Mucosa of rectum (tissue), 2 donors: Measurements from ENCODE around the gene TTC34.

ENCODE experiments used
- H3K27ac ChIP-seq, 2 donors: one replicate each; pipeline ENCODE4 v1.7.0; 2013; ENCODE audit warnings: inconsistent platforms in 2 of 2, low read depth in 2 of 2, low read length in 2 of 2
- H3K27me3 ChIP-seq, 2 donors: one replicate each; pipeline ENCODE4 v1.7.0; 2013; ENCODE audit warnings: low read length in 2 of 2; ENCODE audit not compliant: control insufficient read depth in 2 of 2, insufficient read depth in 2 of 2
- H3K36me3 ChIP-seq, 2 donors: one replicate each; pipeline ENCODE4 v1.7.0; 2013; ENCODE audit warnings: low read length in 2 of 2; ENCODE audit not compliant: control insufficient read depth in 2 of 2, insufficient read depth in 2 of 2
- H3K4me1 ChIP-seq, 2 donors: one replicate each; pipeline ENCODE4 v1.7.0; 2013; ENCODE audit warnings: low read length in 2 of 2, mild to moderate bottlenecking in 1 of 2; ENCODE audit not compliant: control insufficient read depth in 2 of 2, insufficient read depth in 2 of 2
- H3K4me3 ChIP-seq, 2 donors: one replicate each; pipeline ENCODE4 v1.7.0; 2013; ENCODE audit warnings: low read length in 2 of 2
- H3K9ac ChIP-seq, 2 donors: one replicate each; pipeline ENCODE4 v1.7.0; 2013; ENCODE audit warnings: low read length in 2 of 2, low read depth in 1 of 2, mild to moderate bottlenecking in 1 of 2
- H3K9me3 ChIP-seq, 2 donors: one replicate each; pipeline ENCODE4 v1.7.0; 2013; ENCODE audit warnings: low read length in 2 of 2; ENCODE audit not compliant: control insufficient read depth in 2 of 2
- donor health status: healthy.
- donor health status: Normal muscosa, but diverticular disease.

The TTC34 gene

GRCh38 chr1:2611621-2612437, 189.7 kb downstream of the TTC34 start:
- H3K9ac ChIP-seq = no peak overlapping the region
- H3K36me3 ChIP-seq = no peaks in the 10 kb centered on the region
- H3K27me3 ChIP-seq = peaks cover 0 to 2% of the 10 kb centered on the region in 2 donors
- no peak overlapping the region for H3K27ac ChIP-seq
- no peaks in the 10 kb centered on the region for H3K4me1 ChIP-seq
- H3K4me3 ChIP-seq = no peak overlapping the region
- peaks cover 4 to 6% of the 10 kb centered on the region in 2 donors for H3K9me3 ChIP-seq

- no peaks in the 10 kb centered on the region for H3K36me3 ChIP-seq
- H3K9ac ChIP-seq = no peak overlapping the region
- peaks cover 0 to 2% of the 10 kb centered on the region in 2 donors for H3K27me3 ChIP-seq
- H3K9me3 ChIP-seq = peaks cover 2 to 6% of the 10 kb centered on the region in 2 donors
- H3K4me3 ChIP-seq = no peak overlapping the region
- H3K27ac ChIP-seq = no peak overlapping the region
- no peaks in the 10 kb centered on the region for H3K4me1 ChIP-seq
Measured at GRCh38 chr1:2611031-2611501, 190.4 kb downstream of the TTC34 start.

DNA sequence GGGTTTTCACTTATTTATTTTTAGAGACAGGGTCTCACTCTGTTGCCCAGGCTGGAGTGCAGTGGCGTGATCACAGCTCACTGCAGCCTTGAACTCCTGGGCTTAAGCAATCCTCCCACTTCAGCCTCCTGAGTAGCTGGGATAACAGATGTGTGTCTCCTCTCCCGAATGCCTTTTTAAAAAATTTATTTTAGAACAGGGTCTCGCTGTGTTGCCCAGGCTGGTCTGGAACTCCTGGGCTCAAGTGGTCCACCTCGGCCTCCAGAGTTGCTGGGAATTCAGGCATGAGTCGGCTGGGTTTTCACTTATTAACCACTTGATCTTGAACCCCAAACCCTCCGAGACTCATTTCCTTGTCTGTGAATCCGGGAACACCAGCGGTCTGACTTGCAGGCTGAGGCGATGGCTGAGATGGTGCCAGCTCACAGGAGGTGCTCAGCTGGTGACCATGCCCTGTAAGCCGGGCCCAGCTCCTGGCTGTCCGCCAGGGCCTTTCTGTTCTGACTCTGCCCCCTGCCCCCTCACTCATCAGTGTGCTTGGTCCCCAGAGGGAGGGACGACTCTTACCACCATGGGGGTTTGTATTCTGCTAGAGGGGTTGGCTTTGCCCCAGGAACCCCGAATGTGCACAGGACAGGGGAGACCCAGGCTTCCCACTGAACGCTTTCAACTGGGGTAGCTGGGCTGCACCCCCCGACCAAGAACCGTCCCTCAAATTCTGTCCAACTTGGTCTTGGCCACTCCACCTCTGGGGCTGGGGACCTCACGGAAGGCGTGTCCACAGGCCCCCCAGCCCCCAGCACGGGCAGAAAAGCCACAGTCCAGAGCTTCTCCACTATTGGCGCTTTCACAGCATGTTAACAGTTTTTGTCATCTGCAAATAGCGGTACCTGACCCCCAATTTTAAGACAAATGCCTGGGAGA, 191.2 kb downstream of the TTC34 start:
- no peak overlapping the region for H3K27ac ChIP-seq
- H3K9ac ChIP-seq = no peak overlapping the region
- no peaks in the 10 kb centered on the region for H3K36me3 ChIP-seq
- H3K4me3 ChIP-seq = no peak overlapping the region
- no peaks in the 10 kb centered on the region for H3K4me1 ChIP-seq
- H3K27me3 ChIP-seq = peaks cover 0 to 2% of the 10 kb centered on the region in 2 donors
- peaks cover 2 to 6% of the 10 kb centered on the region in 2 donors for H3K9me3 ChIP-seq

GRCh38 chr1:2609319-2610035, 192.0 kb downstream of the TTC34 start:
- Histone ChIP-seq H3K9me3 (peaks cover 2 to 6% of the 10 kb centered on the region in 2 donors), H3K27ac (no peak overlapping the region), H3K4me3 (no peak overlapping the region), H3K9ac (no peak overlapping the region), H3K27me3 (peaks cover 0 to 2% of the 10 kb centered on the region in 2 donors), H3K36me3 (no peaks in the 10 kb centered on the region), H3K4me1 (no peaks in the 10 kb centered on the region)

DNA sequence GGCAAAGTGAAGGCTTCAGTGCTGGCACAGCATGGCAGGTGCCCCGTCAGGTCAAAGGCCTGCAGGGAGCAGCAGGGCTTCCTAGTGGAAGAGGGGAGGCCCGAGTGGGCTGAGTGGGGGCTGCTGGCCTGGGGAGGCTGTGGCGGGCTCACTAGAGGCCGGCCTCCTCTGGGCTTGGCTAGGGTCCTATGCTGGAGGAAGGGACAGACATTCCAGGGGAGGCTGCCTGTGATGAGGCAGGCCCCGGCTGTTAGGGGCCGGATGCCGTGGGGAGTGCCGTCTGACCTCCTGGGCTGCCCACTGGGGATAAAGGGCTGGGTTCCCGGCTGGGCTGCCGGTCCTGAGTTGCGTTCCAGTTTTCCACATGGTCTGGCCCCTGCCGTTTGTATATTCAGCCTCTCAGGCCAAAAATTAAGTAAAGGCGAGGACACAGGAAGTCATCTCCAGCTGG, 193.8 kb downstream of the TTC34 start:
- Histone ChIP-seq H3K4me1 (no peaks in the 10 kb centered on the region), H3K27ac (no peak overlapping the region), H3K4me3 (no peak overlapping the region), H3K9me3 (no peaks in the 10 kb centered on the region), H3K27me3 (no peaks in the 10 kb centered on the region), H3K9ac (no peak overlapping the region), H3K36me3 (no peaks in the 10 kb centered on the region)

DNA sequence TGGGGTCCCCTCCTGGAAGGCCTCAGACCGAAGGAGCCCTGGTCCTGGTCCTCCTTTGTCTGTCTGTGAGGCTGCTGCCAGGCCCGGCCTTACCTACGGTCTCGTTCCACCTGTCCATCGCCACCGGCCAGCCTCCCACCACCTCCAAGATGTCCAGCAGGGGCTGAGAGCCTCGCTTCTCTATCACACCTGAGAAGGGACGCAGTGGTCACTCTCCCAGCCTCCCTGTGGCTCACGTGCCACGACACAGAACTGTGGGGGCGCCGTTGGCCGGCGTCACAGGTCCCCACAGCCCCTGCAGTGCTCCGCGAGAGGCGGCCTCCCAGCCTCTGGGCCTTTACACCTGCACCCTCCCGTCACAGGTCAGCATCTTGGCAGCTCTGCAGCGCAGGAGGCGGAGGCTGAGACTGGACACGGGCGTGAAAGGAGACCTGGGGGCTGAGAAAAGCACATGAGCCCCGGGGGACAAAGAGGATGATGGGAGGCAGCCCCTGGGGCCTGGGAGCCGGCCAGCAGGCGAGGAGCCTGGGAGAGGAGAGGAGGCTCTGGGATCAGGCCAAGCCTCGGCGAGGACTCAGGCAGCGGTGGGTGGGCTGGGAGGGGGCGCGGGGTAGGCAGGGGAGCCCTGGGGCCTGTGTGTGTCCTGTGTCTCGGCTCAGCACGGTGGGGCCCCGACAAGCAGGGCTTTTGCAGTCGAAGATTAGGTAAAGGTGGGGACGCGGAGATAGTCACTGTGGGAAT, 194.4 kb downstream of the TTC34 start:
- no peak overlapping the region for H3K27ac ChIP-seq
- H3K4me3 ChIP-seq = no peak overlapping the region
- no peaks in the 10 kb centered on the region for H3K36me3 ChIP-seq
- H3K4me1 ChIP-seq = no peaks in the 10 kb centered on the region
- no peak overlapping the region for H3K9ac ChIP-seq
- H3K27me3 ChIP-seq = no peaks in the 10 kb centered on the region
- H3K9me3 ChIP-seq = no peaks in the 10 kb centered on the region

GRCh38 chr1:2606396-2606880, 195.1 kb downstream of the TTC34 start:
- Histone ChIP-seq H3K9me3 (no peaks in the 10 kb centered on the region), H3K9ac (no peak overlapping the region), H3K27me3 (no peaks in the 10 kb centered on the region), H3K4me1 (no peaks in the 10 kb centered on the region), H3K4me3 (no peak overlapping the region), H3K36me3 (no peaks in the 10 kb centered on the region), H3K27ac (no peak overlapping the region)

GRCh38 chr1:2605509-2606395, 195.7 kb downstream of the TTC34 start:
- H3K4me3 ChIP-seq = no peak overlapping the region
- no peaks in the 10 kb centered on the region for H3K9me3 ChIP-seq
- no peaks in the 10 kb centered on the region for H3K4me1 ChIP-seq
- H3K36me3 ChIP-seq = no peaks in the 10 kb centered on the region
- H3K27ac ChIP-seq = no peak overlapping the region
- H3K27me3 ChIP-seq = no peaks in the 10 kb centered on the region
- no peak overlapping the region for H3K9ac ChIP-seq
